HFFc6 (cell line): Measurements from ENCODE around the gene ISM1. TPM values are rescaled to one million over a fixed set of nuclear protein-coding genes. Genes with fewer than 3 reads are reported as not detected.

Experiments
- DNase-seq: peaks from one replicate; pipeline ENCODE4 v3.0.0-alpha.2; 2018
- H3K27ac Mint-ChIP-seq: 2 replicates; pipeline ENCODE4 v1.8.0; 2020; ENCODE audit warnings: mild to moderate bottlenecking, mixed read lengths
- H3K27me3 Mint-ChIP-seq: 2 replicates; pipeline ENCODE4 v1.8.0; 2021; ENCODE audit warnings: mild to moderate bottlenecking, moderate library complexity, mixed read lengths; ENCODE audit not compliant: insufficient read depth
- H3K36me3 Mint-ChIP-seq: 2 replicates; pipeline ENCODE4 v1.8.0; 2021; ENCODE audit warnings: low read depth, mixed read lengths
- H3K4me1 Mint-ChIP-seq: 2 replicates; pipeline ENCODE4 v1.8.0; 2020; ENCODE audit warnings: low read depth, mixed read lengths
- H3K4me3 Mint-ChIP-seq: 2 replicates; pipeline ENCODE4 v1.8.0; 2020; ENCODE audit warnings: mild to moderate bottlenecking, moderate library complexity, mixed read lengths
- H3K9me3 Mint-ChIP-seq: 2 replicates; pipeline ENCODE4 v1.8.0; 2020; ENCODE audit warnings: mild to moderate bottlenecking, mixed read lengths
- CTCF ChIP-seq: fragments of 200-600 bp; sonication (generic); IDR thresholded peaks from 2 replicates; pipeline ENCODE4 v1.5.0; 2021; ENCODE audit warnings: antibody characterized with exemption, mild to moderate bottlenecking
- total RNA-seq, 6 experiments: library from RNA; stranded (reverse); fragmentation: NEBNext Ultra II Directional; extraction: Animal tissue kit (Norgen Biotek cat#: 25700); gene quantifications; 2 replicates in 1 of 6; 3 replicates in 5 of 6; pipeline ENCODE4 v1.2.3, GENCODE V29; 2021

Gene ISM1
- total RNA-seq, 6 experiments from 2014 or later: 0.07 TPM; not detected in 5

GRCh38 chr20:13322621-13323020 is 101.5 kb downstream of the ISM1 start:
- Mint-ChIP-seq H3K4me1 (no peaks in the 10 kb centered on the region), H3K27ac (no peak overlapping the region), H3K36me3 (no peaks in the 10 kb centered on the region), H3K27me3 (peaks cover 10% of the 10 kb centered on the region; the same call in 1 of the 2 replicates), H3K4me3 (no peak overlapping the region), H3K9me3 (no peaks in the 10 kb centered on the region; the same call in none of the 2 replicates)
- DNase-seq: no peak
- no peak for TF ChIP-seq CTCF

- peaks cover 13% of the 10 kb centered on the region; the same call in 1 of the 2 replicates for H3K27me3 Mint-ChIP-seq
- no peaks in the 10 kb centered on the region for H3K4me1 Mint-ChIP-seq
- peak; percentile 6 for DNase-seq
- TF ChIP-seq CTCF: peak; percentile 78
- peak overlapping the region; percentile 46; the same call in 1 of the 2 replicates for H3K4me3 Mint-ChIP-seq
- H3K9me3 Mint-ChIP-seq: no peaks in the 10 kb centered on the region; the same call in 1 of the 2 replicates
- no peak overlapping the region for H3K27ac Mint-ChIP-seq
- H3K36me3 Mint-ChIP-seq: no peaks in the 10 kb centered on the region
These were observed 104.0 kb downstream of the ISM1 start for GRCh38 chr20:13325033-13325432.

- DNase-seq: no peak
- Mint-ChIP-seq H3K4me3 (no peak overlapping the region), H3K4me1 (no peaks in the 10 kb centered on the region), H3K27ac (no peak overlapping the region), H3K27me3 (peaks cover 14% of the 10 kb centered on the region; the same call in 1 of the 2 replicates), H3K36me3 (no peaks in the 10 kb centered on the region), H3K9me3 (no peaks in the 10 kb centered on the region; the same call in 1 of the 2 replicates)
- TF ChIP-seq CTCF: no peak
These were observed 104.8 kb downstream of the ISM1 start for GRCh38 chr20:13325796-13326340.

- no peak for TF ChIP-seq CTCF
- H3K9me3 Mint-ChIP-seq: peaks cover 7% of the 10 kb centered on the region
- DNase-seq: peak; percentile 2
- H3K4me1 Mint-ChIP-seq: peaks cover 15% of the 10 kb centered on the region; the same call in 1 of the 2 replicates
- H3K36me3 Mint-ChIP-seq: no peaks in the 10 kb centered on the region
- H3K27me3 Mint-ChIP-seq: peaks cover 5% of the 10 kb centered on the region; the same call in 1 of the 2 replicates
- no peak overlapping the region for H3K27ac Mint-ChIP-seq
- H3K4me3 Mint-ChIP-seq: no peak overlapping the region
These were observed 110.5 kb downstream of the ISM1 start for GRCh38 chr20:13331536-13331935.

- no peak for DNase-seq
- H3K4me1 Mint-ChIP-seq: peaks cover 18% of the 10 kb centered on the region; the same call in 1 of the 2 replicates
- no peak for TF ChIP-seq CTCF
- peaks cover 7% of the 10 kb centered on the region for H3K9me3 Mint-ChIP-seq
- H3K27ac Mint-ChIP-seq: no peak overlapping the region
- H3K36me3 Mint-ChIP-seq: no peaks in the 10 kb centered on the region
- peaks cover 1% of the 10 kb centered on the region; the same call in 1 of the 2 replicates for H3K27me3 Mint-ChIP-seq
- H3K4me3 Mint-ChIP-seq: no peak overlapping the region
These were observed 112.0 kb downstream of the ISM1 start for GRCh38 chr20:13333036-13333435.
